ENCODE measurements around the gene AMOTL2.

The AMOTL2 gene

DNA sequence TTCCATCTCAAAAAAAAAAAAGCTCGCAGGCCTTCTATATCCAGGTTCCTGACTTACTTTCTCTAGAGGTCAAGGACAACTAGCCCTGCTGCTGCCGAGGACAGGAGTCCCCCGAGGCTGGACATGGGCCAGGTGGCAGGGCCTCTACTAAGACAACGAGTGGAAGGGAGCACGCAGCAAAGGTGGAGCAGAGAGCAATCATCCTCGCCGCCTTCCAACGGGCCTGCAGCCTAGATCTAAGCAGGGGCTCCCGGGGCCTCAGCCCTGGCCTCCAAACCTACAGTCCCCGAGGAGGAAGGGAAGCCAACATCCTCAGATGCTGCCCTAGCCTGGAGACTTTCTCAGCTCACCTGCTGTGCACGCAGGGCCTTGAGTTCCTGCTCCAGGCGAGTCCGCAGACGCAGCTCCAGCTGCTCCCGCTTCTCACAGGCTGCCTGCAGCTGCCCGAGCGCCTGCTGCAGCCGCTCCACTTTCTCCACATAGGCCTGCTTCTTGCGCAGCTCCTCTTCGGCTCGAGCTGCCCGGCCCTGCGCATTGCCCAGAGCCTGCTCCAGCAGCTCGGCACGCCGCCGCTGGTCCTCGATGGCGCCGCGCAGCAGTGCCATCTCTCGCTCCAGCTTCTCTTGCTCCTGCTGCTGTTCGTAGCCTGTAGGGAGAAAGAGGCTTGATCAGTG lies 12.9 kb downstream of the AMOTL2 start:
- Histone ChIP-seq H3K9me3 (ENCODE audit: control insufficient read depth, low read length) (no peaks in the 10 kb centered on the region), H3K4me3 (ENCODE audit: insufficient read depth, low read depth, low read length, poor library complexity, severe bottlenecking) (no peak overlapping the region), H3K27ac (ENCODE audit: insufficient read depth, low read length, poor library complexity, severe bottlenecking) (no peak overlapping the region), H3K4me1 (ENCODE audit: control insufficient read depth, insufficient read depth, low read length, poor library complexity, severe bottlenecking) (peaks cover 23% of the 10 kb centered on the region), H3K36me3 (ENCODE audit: control insufficient read depth, insufficient read depth, low read length) (no peaks in the 10 kb centered on the region), H3K27me3 (replicated peaks; ENCODE audit: control insufficient read depth, insufficient read depth, low read length, poor library complexity, severe bottlenecking) (no peaks in the 10 kb centered on the region)
- no peak for DNase-seq

DNA sequence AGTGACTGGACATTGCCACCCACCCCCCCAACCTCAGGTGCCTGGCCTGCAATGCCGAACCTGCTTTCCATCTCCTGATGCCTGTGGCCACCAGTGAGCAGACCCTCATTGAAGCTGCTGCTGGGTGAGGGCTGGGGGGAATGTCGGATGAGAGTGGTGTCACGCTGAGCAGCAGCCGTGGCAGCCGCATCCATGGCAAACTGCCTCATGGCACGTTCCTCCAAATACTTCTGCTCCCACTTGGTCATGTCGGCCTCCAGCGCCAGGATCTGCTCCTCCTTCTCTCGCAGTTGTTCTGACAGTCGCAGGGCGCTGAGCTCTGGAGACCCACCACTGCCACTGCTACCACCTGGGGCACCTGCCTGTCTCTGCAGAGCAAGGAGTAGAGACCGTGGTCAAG lies 14.2 kb downstream of the AMOTL2 start:
- Histone ChIP-seq H3K27ac (ENCODE audit: insufficient read depth, low read length, poor library complexity, severe bottlenecking) (no peak overlapping the region), H3K4me1 (ENCODE audit: control insufficient read depth, insufficient read depth, low read length, poor library complexity, severe bottlenecking) (peaks cover 18% of the 10 kb centered on the region), H3K27me3 (replicated peaks; ENCODE audit: control insufficient read depth, insufficient read depth, low read length, poor library complexity, severe bottlenecking) (no peaks in the 10 kb centered on the region), H3K36me3 (ENCODE audit: control insufficient read depth, insufficient read depth, low read length) (no peaks in the 10 kb centered on the region), H3K9me3 (ENCODE audit: control insufficient read depth, low read length) (no peaks in the 10 kb centered on the region), H3K4me3 (ENCODE audit: insufficient read depth, low read depth, low read length, poor library complexity, severe bottlenecking) (no peak overlapping the region)
- DNase-seq = no peak

GRCh38 chr3:134359121-134360010 lies 14.9 kb downstream of the AMOTL2 start:
- Histone ChIP-seq H3K27ac (ENCODE audit: insufficient read depth, low read length, poor library complexity, severe bottlenecking) (no peak overlapping the region), H3K36me3 (ENCODE audit: control insufficient read depth, insufficient read depth, low read length) (no peaks in the 10 kb centered on the region), H3K4me1 (ENCODE audit: control insufficient read depth, insufficient read depth, low read length, poor library complexity, severe bottlenecking) (peaks cover 11% of the 10 kb centered on the region), H3K4me3 (ENCODE audit: insufficient read depth, low read depth, low read length, poor library complexity, severe bottlenecking) (no peak overlapping the region), H3K27me3 (replicated peaks; ENCODE audit: control insufficient read depth, insufficient read depth, low read length, poor library complexity, severe bottlenecking) (no peaks in the 10 kb centered on the region), H3K9me3 (ENCODE audit: control insufficient read depth, low read length) (no peaks in the 10 kb centered on the region)
- DNase-seq = no peak

DNA sequence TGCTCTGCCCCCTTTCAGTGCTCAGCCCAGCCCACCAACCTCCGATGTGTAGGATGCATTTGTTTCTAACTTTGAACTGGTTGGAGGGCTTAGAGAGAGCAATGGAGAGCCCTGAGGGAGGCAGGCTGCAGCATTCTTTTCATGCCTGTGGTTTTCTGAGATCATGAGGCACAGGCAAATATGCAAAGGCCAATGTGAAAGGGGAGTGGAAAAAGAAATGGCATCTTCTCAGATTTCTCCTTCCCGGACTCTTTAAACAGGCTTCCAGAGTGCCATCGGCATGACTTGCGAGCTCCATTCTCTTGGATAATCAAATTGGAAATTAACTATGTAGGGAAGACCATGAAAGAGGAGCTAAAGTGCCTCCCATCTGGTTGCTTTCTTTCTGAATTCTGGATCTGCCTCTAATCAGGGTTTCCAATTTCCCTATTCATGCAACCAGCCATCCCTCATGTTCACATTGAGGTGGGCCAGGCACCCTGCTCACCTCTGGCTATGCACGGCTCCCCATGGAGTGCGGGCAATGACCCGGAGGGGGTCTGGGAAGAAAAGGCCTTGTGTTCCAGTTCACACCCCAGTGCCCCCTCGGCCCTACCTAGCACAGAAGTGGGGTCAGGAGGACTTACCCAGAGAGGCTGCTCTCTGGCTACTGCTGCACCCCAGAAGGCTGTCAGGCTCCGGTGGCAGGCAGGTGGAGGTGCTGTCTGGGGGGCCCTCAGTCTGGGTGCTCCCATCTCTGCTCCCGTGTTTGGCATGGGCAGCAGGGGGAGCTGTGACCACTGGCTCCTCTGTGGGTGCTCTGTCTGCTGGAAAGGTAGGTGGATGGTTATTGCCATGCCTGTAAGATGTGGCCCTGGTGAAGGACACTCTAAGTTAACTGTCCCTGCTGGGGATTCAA lies 16.1 kb downstream of the AMOTL2 start:
- H3K4me3 ChIP-seq (ENCODE audit: insufficient read depth, low read depth, low read length, poor library complexity, severe bottlenecking) = no peak overlapping the region

DNA sequence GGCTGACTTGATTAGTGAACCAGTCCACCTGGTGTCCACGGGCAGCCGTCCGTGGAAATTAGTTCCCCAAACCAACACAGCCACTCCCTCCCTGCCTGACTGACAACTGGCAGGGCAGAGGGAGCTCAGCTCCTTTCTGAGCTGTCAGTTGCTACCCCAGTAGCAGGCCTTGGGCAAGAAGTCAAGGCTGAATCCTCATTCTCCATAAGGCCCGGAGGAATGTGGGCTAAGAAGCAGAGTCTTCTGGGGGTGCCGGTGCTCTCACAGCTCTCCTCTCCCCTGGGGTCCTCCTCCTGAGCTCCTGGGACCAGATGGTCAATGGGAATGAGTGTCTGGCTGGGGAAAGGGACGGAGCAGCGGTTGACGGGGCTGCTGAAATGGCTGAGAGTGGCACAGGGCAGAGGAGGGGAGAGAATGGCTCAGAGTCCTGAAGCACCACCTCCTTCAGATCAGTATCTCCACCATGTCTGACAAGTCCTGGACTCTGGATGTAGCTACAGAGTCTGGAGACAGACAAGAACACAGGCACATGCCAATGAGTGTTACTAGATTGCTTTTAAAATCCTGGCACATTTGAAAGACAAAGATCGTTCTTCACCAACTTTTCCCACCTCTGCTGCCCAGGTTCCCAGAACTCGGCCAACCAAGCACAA lies 16.9 kb downstream of the AMOTL2 start:
- no peaks in the 10 kb centered on the region for H3K27me3 ChIP-seq (replicated peaks; ENCODE audit: control insufficient read depth, insufficient read depth, low read length, poor library complexity, severe bottlenecking)
- no peak overlapping the region for H3K27ac ChIP-seq (ENCODE audit: insufficient read depth, low read length, poor library complexity, severe bottlenecking)
- H3K4me3 ChIP-seq (ENCODE audit: insufficient read depth, low read depth, low read length, poor library complexity, severe bottlenecking) = no peak overlapping the region
- no peaks in the 10 kb centered on the region for H3K4me1 ChIP-seq (ENCODE audit: control insufficient read depth, insufficient read depth, low read length, poor library complexity, severe bottlenecking)
- no peak for DNase-seq
- H3K36me3 ChIP-seq (ENCODE audit: control insufficient read depth, insufficient read depth, low read length) = no peaks in the 10 kb centered on the region
- no peaks in the 10 kb centered on the region for H3K9me3 ChIP-seq (ENCODE audit: control insufficient read depth, low read length)

More for the DNA sequence above, 16.1 kb downstream of the AMOTL2 start:
- Histone ChIP-seq H3K36me3 (ENCODE audit: control insufficient read depth, insufficient read depth, low read length) (no peaks in the 10 kb centered on the region), H3K9me3 (ENCODE audit: control insufficient read depth, low read length) (no peaks in the 10 kb centered on the region), H3K27ac (ENCODE audit: insufficient read depth, low read length, poor library complexity, severe bottlenecking) (no peak overlapping the region), H3K27me3 (replicated peaks; ENCODE audit: control insufficient read depth, insufficient read depth, low read length, poor library complexity, severe bottlenecking) (no peaks in the 10 kb centered on the region), H3K4me1 (ENCODE audit: control insufficient read depth, insufficient read depth, low read length, poor library complexity, severe bottlenecking) (peaks cover under 1% of the 10 kb centered on the region)
- no peak for DNase-seq

DNA sequence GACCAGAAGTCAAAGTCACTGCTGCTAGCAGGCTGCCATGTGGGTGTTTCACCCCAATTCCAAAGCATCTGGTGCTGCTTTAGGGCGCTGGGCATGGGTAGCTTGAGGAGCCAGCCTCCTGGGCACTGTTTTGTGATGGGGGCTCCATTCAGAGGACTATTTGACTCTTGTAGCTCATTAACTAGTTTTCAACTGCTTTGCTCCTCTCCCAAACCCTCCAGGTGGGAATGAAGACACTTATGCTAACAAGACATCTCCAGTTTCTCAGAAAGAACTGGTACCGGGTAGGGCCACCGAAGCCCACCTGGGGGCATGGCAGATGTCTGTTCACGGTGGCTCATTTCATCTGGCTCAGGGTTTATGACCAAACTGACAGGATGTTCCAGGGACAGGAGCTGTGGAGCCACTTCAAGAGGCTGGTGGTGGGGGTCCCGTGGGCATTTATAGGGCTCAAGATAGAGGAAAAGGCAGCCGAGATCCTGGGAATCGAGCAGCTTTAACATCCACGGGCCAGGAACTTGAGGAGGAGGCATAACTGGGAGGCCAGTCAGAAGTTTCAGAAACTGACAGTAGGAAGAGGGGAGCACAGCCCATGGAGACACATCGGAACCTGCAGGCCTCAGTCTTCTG lies 17.7 kb downstream of the AMOTL2 start:
- Histone ChIP-seq H3K27ac (ENCODE audit: insufficient read depth, low read length, poor library complexity, severe bottlenecking) (no peak overlapping the region), H3K4me1 (ENCODE audit: control insufficient read depth, insufficient read depth, low read length, poor library complexity, severe bottlenecking) (no peaks in the 10 kb centered on the region)

GRCh38 chr3:134355416-134355815 lies 18.8 kb downstream of the AMOTL2 start:
- Histone ChIP-seq H3K27me3 (replicated peaks; ENCODE audit: control insufficient read depth, insufficient read depth, low read length, poor library complexity, severe bottlenecking) (no peaks in the 10 kb centered on the region), H3K27ac (ENCODE audit: insufficient read depth, low read length, poor library complexity, severe bottlenecking) (no peak overlapping the region), H3K4me3 (ENCODE audit: insufficient read depth, low read depth, low read length, poor library complexity, severe bottlenecking) (no peak overlapping the region), H3K9me3 (ENCODE audit: control insufficient read depth, low read length) (no peaks in the 10 kb centered on the region), H3K36me3 (ENCODE audit: control insufficient read depth, insufficient read depth, low read length) (no peaks in the 10 kb centered on the region), H3K4me1 (ENCODE audit: control insufficient read depth, insufficient read depth, low read length, poor library complexity, severe bottlenecking) (no peaks in the 10 kb centered on the region)
- DNase-seq = no peak

More for the DNA sequence above, 17.7 kb downstream of the AMOTL2 start:
- Histone ChIP-seq H3K27me3 (replicated peaks; ENCODE audit: control insufficient read depth, insufficient read depth, low read length, poor library complexity, severe bottlenecking) (no peaks in the 10 kb centered on the region), H3K4me3 (ENCODE audit: insufficient read depth, low read depth, low read length, poor library complexity, severe bottlenecking) (no peak overlapping the region), H3K9me3 (ENCODE audit: control insufficient read depth, low read length) (no peaks in the 10 kb centered on the region), H3K36me3 (ENCODE audit: control insufficient read depth, insufficient read depth, low read length) (no peaks in the 10 kb centered on the region)
- DNase-seq = no peak

GRCh38 chr3:134354612-134355251 lies 19.5 kb downstream of the AMOTL2 start:
- Histone ChIP-seq H3K27ac (ENCODE audit: insufficient read depth, low read length, poor library complexity, severe bottlenecking) (no peak overlapping the region), H3K36me3 (ENCODE audit: control insufficient read depth, insufficient read depth, low read length) (no peaks in the 10 kb centered on the region), H3K27me3 (replicated peaks; ENCODE audit: control insufficient read depth, insufficient read depth, low read length, poor library complexity, severe bottlenecking) (no peaks in the 10 kb centered on the region), H3K9me3 (ENCODE audit: control insufficient read depth, low read length) (no peaks in the 10 kb centered on the region), H3K4me1 (ENCODE audit: control insufficient read depth, insufficient read depth, low read length, poor library complexity, severe bottlenecking) (no peaks in the 10 kb centered on the region), H3K4me3 (ENCODE audit: insufficient read depth, low read depth, low read length, poor library complexity, severe bottlenecking) (no peak overlapping the region)
- no peak for DNase-seq

All from effector memory CD4-positive, alpha-beta T cell (primary cell).